ENCODE results near the gene CD63.

GRCh38 chr12:55703901-55704761, 24.7 kb downstream of the CD63 start:
- no peak for TF ChIP-seq CTCF (IDR thresholded peaks at IDR 0.05; ENCODE audit: poor library complexity, severe bottlenecking)
- TF ChIP-seq EP300 (conservative IDR thresholded peaks at IDR 0.05; ENCODE audit: poor library complexity, severe bottlenecking): no peak
